ENCODE data around the gene CCT8.

DNA sequence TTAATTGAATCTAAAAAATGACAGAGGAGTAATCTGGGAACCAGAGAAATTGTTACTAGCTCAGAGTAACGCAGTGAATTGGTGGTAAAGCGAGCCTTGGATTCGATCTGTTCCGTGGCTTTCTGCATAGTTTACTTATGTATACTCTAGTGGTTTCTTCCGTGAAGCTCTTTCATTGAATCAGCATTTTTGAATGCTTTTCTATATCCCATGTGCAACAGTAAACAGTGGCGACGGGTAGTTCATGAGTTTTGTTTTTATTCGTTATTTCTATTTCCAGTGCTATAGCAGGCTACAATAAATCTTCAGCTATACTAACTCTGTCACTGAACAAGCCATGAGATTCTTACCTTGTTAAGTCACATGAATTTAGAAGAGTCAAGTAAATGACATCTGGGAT, 42.5 kb upstream of the CCT8 start:
- TF ChIP-seq CTCF (IDR thresholded peaks at IDR 0.05), result no peak
- no peak for TF ChIP-seq POLR2A (IDR thresholded peaks at IDR 0.05)
